KOPT-K1 (cell line): Measurements from ENCODE around the gene ATP8B3.

ENCODE experiments used
- H3K27ac ChIP-seq: fragments of 200-600 bp; sonication (generic); 2 replicates; pipeline ENCODE4 v1.5.1; 2016; ENCODE audit warnings: antibody characterized with exemption, mild to moderate bottlenecking, low read depth, low read length; ENCODE audit not compliant: poor library complexity, severe bottlenecking
- H3K36me3 ChIP-seq: fragments of 200-600 bp; sonication (generic); 2 replicates; pipeline ENCODE4 v1.5.1; 2017; ENCODE audit warnings: antibody characterized with exemption, mild to moderate bottlenecking, low read length, moderate library complexity; ENCODE audit not compliant: insufficient read depth
- H3K9me3 ChIP-seq: fragments of 200-600 bp; sonication (generic); 2 replicates; pipeline ENCODE4 v1.5.1; 2017; ENCODE audit warnings: antibody characterized with exemption, low read length, mild to moderate bottlenecking; ENCODE audit not compliant: insufficient read depth, poor library complexity, severe bottlenecking

ATP8B3 gene

GRCh38 chr19:1815605-1816529 lies 3.8 kb upstream of the ATP8B3 start:
- Histone ChIP-seq H3K9me3 (no peaks in the 10 kb centered on the region), H3K36me3 (peaks cover 63% of the 10 kb centered on the region), H3K27ac (no peak overlapping the region)

GRCh38 chr19:1814833-1815604 lies 2.9 kb upstream of the ATP8B3 start:
- Histone ChIP-seq H3K36me3 (peaks cover 55% of the 10 kb centered on the region), H3K27ac (no peak overlapping the region), H3K9me3 (no peaks in the 10 kb centered on the region)

DNA sequence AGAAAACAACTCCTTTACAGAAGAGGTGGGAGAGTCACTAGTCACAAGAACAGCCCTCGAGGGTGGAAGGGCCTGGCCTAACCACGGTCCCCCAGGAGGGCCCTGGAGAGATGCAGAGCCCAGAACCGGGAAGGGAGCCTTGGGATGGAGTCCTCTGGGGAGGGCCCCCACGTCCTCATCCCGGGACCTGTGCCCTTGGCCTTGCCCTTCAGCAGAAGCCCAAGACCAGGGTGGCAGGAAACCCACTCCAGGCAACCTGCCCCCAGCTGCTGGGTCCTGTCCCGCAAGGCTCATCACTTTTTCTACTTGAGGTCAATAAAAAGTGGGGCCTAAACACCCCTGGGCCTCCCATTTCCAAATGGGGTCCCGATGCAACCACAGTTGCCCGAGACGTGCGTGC lies 2.3 kb upstream of the ATP8B3 start:
- H3K36me3 ChIP-seq: peaks cover 49% of the 10 kb centered on the region
- no peaks in the 10 kb centered on the region for H3K9me3 ChIP-seq

GRCh38 chr19:1813192-1814182 lies 1.4 kb upstream of the ATP8B3 start:
- no peaks in the 10 kb centered on the region for H3K9me3 ChIP-seq
- peaks cover 43% of the 10 kb centered on the region for H3K36me3 ChIP-seq
- H3K27ac ChIP-seq: peak overlapping the region; percentile 58

More for the DNA sequence above, 2.3 kb upstream of the ATP8B3 start:
- no peak overlapping the region for H3K27ac ChIP-seq

- H3K9me3 ChIP-seq: no peaks in the 10 kb centered on the region
- peak overlapping the region; percentile 58 for H3K27ac ChIP-seq
- peaks cover 43% of the 10 kb centered on the region for H3K36me3 ChIP-seq
Observed at GRCh38 chr19:1812426-1813191, 533 bp upstream of the ATP8B3 start.

- no peaks in the 10 kb centered on the region for H3K9me3 ChIP-seq
- peak overlapping the region; percentile 58 for H3K27ac ChIP-seq
- peaks cover 41% of the 10 kb centered on the region for H3K36me3 ChIP-seq
Observed at GRCh38 chr19:1811472-1811894, 593 bp downstream of the ATP8B3 start.

DNA sequence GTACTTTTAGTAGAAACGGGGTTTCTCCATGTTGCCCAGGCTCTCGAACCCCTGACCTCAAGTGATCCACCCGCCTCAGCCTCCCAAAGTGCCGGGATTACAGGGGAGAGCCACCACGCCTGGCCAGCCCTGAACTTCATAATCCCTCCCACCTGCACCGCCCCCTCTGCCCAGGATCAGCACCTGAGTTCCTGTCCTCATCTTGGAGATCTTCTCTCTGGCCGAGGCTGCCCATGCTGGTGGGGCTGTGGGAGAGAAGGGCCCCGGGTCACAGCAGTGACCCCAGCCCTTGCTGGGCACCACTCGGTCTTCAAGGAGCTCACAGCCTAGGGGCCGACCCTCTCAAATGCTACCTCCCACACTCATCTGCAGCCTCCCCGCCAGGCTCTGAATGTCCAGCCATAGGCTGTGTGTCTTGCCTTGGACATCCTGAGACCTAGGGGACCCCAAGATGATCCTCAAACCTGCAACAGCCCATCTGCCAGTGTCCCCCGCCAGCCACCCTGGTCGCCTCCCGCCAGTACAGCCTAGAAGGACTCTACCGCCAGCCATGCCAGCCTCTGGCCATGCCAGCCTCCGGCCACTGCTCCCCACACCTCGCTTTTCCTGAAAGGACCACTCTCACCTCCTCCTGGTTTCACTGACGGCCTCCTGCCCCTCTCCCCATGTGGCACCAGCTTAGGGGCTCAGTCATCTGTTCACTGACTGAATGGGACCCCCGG lies 1.5 kb downstream of the ATP8B3 start:
- Histone ChIP-seq H3K9me3 (no peaks in the 10 kb centered on the region), H3K36me3 (peaks cover 42% of the 10 kb centered on the region), H3K27ac (peak overlapping the region; percentile 58)

DNA sequence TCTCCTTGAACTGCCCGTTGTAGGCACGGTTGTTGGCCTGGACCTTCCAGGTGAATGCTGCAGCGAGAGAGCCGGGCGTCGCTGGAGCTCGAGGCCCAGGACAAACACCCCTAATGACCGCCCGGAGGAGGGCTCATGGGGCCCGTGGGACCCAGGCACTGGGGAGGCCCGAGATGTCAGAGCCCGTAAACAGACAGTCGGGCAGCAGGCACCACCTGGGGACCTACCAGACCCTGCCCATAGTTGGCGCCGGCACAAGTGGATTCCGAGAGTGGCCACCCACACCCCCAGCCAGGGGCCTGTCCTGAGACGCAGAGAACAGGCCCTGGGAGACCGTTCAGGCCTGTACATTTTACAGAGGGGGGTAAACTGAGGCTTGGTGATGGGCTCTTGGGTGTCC lies 2.4 kb downstream of the ATP8B3 start:
- Histone ChIP-seq H3K36me3 (peaks cover 43% of the 10 kb centered on the region), H3K9me3 (no peaks in the 10 kb centered on the region)

GRCh38 chr19:1808395-1808731 lies 3.7 kb downstream of the ATP8B3 start:
- Histone ChIP-seq H3K9me3 (no peaks in the 10 kb centered on the region), H3K27ac (no peak overlapping the region), H3K36me3 (peaks cover 48% of the 10 kb centered on the region)

More for the DNA sequence above, 2.4 kb downstream of the ATP8B3 start:
- no peak overlapping the region for H3K27ac ChIP-seq

DNA sequence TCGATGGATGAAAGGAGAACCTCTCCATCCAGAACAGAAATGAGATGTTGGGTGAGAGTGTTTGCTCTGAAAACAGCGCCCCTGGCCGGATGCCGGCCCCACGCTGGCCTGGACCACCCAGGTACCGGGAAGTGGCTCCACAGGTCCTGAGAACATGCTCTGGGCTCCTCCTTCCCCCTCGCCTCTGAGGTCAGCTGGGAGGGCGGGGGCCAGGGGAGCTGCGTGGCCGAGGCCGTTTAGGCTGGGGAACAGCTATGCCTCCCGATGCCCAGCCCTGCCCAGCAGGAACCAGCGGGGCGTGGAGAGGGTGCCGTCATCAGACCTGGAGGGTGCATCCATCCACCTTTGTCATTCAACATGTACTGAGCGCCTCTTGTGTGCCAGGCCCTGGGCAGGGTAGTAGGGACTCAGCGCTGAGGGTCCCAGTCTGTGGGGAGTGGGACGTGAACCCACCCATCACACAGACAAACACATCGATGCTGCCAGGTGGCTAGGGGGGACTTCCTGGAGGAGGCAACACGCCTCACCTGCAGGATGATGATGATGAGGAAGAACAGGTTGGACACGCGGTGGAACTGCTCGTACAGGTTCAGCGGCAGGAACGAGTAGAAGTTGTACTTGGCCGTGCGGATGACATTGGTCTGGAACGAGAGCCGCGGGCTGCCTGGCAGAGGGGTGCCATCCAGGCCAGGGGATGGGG lies 4.2 kb downstream of the ATP8B3 start:
- no peak overlapping the region for H3K27ac ChIP-seq
- no peaks in the 10 kb centered on the region for H3K9me3 ChIP-seq
- H3K36me3 ChIP-seq: peaks cover 53% of the 10 kb centered on the region

DNA sequence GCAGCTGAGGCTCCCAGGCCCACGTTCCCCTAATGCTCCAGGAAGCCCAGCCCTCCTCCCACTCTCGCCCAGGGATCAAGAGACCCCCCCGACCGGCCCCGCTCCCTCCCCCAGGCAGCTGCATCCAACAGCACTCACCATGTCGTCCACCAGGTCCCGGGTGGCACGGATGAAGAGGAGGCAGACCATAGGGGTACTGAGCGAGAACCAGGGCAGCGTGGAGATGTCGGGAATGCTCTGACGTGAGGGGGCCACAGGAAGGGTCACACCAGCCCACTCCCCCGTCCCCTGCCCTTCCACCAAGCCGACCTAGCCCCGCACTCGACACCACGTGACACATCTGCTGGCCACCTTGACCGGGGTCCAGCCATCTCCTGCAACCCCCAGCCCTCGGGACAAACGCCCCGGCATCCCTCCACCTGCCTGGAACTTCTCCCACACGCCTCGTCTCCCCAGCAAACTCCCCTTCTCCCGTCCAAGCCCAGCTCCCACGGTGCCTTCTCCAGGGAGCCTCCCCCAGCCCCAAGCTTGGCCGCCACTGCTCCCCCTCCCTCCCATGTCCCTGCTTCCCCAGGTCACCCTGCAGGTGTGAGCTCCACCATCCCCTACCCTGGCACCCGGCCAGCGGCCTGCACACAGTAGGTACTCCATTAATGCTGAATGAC lies 4.9 kb downstream of the ATP8B3 start:
- H3K27ac ChIP-seq: no peak overlapping the region
- H3K9me3 ChIP-seq: no peaks in the 10 kb centered on the region
- peaks cover 59% of the 10 kb centered on the region for H3K36me3 ChIP-seq

DNA sequence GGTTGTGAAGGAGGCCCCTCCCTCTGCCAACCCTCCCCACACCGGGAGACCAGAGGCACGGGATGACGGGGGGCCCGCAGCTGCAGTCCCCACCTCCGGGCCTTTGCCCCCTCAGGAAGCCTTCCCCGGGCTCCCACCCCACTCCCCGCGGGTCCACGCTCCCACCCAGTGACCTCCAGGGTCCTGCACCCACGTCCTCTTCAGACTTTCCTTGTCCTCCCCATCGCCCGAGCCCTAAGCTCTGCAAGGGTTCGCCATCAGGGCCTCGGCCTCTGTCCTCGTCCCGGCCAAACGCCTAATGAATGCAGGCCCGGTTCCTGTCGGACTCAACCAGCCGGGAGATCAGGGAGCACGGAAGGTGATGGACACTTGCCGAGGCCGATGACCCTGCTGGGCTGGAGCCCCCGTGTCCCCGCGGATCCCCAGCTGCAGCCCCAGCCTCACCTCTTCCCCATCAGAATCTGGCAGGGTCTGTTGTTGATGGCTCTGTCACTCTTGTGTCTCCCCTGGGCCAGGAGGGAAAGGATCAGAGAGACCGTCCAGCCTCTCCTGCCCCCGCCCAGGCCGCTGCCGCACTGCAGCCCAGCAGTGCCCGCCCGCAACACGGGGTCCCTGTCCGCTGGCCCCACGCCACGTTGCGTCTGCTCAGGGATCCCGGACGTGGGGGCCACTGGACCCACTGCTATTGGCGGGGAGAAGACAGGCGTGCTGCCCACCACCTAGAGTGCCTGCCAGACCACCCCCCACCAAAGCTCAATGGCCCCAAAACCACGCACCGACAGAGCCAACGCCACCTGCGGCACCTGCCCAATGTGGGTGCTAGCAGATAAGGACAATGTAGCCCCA lies 5.7 kb downstream of the ATP8B3 start:
- H3K9me3 ChIP-seq: no peaks in the 10 kb centered on the region
- no peak overlapping the region for H3K27ac ChIP-seq
- H3K36me3 ChIP-seq: peaks cover 59% of the 10 kb centered on the region
